DMS53 (cell line): ENCODE data around the gene TAOK1.
A peak's percentile ranks its signal among the peaks of the same experiment; 100 is the strongest.
"Not testable (repeated sequence)": the region's sequence is repeated elsewhere in the genome, so short reads cannot be mapped to it uniquely, and the experiment has no call there.

ENCODE experiments used
- DNase-seq: peaks from one replicate; lab custom pipeline; 2025; lab: John Stamatoyannopoulos, UW

TAOK1 gene

DNA sequence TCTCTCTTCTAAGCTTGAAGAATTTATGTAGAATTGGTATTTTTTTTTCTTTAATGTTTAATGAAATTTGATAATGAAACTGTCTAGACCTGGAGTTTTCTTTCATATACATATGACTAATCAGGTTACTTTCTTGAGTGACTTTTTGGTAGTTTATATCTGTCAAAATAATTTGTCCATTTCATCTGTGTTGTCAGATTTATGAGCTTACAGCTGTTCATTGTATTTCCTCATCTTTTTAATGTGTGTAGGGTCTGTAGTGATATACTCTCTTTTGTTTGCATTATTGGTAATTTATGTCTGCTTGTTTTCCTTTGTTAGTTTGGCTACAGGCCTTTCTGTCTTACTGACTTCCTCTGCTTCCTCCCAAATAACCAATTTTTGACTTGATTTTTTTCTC lies 55.7 kb downstream of the TAOK1 start:
- no peak for DNase-seq

DNA sequence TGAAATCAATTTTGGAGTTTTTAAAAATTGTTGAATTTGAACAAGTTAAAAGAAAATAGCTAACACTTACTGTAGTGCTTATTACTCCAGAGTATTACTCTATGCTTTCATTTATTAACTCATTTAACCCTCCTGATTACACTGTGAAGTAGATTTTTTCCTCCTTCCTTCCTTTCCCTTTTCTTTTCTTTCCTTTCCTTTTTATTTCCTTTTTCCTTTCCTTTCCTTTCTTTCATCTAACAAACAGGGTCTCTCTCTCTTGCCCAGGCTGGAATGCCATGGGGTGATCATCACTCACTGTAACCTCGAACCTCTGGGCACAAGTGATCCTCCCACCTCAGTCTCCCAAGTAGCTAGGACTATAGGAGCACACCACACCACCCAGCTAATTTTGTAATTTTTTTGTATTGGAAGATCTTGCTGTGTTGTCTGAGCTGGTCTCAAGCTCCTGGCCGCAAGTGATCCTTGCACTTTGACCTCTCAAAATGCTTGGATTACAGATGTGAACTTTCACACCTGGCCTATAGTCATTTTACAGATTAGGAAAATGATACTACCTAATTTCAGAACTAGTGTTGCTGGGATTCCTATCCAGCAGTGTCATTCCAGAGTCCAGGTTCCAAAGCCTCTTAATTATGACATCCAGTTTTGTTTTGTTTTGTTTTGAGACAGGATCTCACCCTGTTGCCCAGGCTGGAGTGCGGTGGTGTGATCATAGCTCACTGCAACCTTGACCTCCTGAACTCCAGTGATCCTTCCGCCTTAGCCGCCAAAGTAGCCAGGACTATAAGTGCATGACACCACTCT lies 59.9 kb downstream of the TAOK1 start:
- DNase-seq = no peak

DNA sequence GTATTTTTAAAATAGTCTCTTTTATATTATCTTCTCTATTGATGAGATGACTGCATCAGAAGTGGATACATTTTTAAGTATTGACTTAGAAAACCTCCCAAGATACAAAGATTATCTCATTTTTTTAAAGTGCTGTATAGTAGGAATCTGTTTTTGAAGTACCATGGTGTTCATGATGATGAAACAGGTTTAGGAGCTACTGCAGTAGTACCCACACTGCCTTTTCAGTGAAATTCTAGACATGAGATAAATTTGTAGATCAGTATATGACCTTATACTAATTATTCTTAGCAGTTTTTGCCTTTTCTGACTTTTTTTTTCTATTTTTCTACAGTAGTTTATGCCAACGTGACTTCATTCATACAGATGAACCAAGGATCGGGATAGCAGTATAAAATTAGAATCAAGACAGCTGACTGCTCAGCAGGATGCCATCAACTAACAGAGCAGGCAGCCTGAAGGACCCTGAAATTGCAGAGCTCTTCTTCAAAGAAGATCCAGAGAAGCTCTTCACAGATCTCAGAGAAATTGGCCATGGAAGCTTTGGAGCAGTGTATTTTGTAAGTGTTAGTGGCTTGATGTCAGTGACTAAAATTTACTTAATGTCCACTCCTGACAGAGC lies 61.1 kb downstream of the TAOK1 start:
- DNase-seq = no peak

DNA sequence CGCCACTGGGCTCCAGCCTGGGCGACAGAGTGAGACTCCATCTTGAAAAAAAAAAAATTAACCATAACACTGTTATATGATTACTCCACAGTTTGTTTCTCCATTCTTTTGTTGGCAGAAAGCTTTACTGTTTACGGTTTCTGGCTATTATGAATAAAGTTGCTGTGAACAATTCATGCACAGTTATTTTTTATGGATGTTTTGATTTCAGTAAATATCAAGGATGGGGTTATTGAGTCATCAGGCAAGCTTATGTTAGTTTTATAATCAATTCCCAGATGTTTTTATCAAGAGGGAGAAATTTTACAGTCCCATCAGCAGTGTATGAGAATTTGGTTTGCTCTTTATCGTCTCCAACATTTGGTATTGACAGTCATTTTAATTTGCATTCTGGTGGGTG lies 67.9 kb downstream of the TAOK1 start:
- no peak for DNase-seq

DNA sequence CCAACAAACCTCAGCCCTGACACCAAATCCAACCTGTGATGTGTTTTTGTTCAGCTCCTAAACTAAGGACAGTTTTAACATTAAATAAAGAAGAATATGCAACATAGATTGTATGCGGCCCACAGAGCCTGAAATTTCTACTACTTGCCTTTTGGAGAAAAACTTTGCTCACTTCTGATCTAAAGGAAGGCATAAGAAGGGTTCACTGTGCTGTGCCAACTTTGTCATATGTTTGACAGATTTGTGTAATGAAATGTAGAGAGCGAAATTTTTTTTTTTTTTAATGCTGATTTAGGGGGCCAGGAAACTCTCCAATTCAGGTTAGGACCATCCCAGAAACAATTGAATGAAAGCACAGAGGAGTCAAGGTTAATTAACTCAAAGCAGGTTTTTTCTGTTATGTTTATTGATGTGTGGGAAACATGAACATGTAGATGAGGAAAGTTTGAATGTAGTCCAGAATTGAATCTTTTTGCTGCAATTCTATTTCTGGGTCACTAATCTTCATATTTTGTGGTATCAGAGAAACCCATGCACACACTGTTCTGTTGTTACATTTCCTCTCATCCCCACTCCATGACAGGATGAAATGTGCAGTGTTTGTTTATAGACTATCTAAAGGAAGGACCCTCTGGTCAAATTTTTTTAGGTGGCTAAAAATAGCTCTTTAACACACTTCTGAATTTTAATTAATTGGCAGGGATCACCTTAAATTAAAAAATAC lies 71.5 kb downstream of the TAOK1 start:
- no peak for DNase-seq

DNA sequence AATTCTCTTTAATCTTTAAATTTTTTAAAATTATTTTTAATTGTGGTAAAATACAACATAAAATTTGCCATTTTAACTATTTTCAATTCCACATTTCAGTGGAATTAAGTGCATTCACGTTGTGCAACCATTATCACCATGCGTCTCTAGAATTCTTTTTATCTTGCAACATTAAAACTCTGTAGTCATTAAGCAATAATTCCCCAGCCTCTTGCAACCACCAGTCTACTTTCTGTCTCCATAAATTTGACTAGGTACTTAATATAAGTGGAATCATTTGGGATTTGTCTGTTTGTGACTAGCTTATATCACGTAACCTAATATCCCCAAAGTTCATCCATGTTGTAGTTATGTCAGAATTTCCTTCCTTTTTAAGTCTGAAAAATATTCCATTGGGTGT lies 79.1 kb downstream of the TAOK1 start:
- no peak for DNase-seq

DNA sequence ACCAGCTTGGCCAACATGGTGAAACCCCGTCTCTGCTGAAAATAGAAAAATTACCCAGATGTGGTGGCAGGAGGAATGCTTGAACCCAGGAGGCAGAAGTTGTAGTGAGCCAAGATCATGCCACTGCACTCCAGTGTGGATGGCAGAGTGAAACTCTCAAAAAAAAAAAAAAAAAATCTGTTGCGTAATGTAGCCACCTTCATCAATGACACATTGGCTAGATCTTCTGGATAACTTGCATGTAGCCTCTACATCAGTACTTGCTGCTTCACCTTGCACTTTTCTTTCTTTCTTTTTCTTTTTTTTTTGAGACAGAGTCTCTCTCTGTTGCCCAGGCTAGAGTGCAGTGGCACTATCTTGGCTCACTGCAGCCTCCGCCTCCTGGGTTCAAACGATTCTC lies 83.3 kb downstream of the TAOK1 start:
- not testable (repeated sequence) for DNase-seq

DNA sequence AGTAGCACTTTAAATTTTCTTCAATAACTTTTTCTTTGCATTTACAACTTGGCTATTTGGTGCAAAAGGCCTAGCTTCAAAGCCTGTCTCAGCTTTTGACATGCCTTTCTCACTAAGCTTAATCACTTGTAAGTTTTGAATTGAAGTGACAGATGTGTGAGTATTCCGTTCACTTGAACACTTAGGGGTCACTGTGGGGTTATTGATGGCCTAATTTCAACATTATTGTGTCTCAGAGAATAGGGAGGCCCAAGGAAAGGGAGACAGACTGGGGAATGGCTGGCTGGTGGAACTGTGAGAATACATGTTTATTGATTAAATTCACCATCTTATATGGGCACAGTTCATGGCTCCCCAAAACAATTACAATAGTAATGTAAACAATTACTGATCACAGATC lies 84.1 kb downstream of the TAOK1 start:
- DNase-seq = no peak

DNA sequence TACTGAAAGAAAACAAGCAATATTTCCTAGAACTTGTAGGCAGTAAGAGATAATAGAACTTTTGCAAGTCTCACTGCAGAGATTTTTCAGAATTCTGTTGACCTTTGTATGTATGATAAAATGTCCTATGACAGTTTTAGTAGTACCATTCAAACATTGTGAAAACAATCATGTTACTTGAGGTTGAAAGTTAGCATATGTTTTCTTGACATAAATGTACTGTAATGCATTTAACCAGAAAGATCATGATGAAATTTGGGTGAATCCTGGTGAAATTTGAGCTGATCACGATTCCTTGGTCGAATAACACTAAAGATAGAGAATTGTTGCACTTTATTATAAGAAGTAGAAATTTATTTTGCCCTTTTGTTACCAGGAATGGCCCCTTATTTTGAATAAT lies 85.7 kb downstream of the TAOK1 start:
- DNase-seq = no peak

DNA sequence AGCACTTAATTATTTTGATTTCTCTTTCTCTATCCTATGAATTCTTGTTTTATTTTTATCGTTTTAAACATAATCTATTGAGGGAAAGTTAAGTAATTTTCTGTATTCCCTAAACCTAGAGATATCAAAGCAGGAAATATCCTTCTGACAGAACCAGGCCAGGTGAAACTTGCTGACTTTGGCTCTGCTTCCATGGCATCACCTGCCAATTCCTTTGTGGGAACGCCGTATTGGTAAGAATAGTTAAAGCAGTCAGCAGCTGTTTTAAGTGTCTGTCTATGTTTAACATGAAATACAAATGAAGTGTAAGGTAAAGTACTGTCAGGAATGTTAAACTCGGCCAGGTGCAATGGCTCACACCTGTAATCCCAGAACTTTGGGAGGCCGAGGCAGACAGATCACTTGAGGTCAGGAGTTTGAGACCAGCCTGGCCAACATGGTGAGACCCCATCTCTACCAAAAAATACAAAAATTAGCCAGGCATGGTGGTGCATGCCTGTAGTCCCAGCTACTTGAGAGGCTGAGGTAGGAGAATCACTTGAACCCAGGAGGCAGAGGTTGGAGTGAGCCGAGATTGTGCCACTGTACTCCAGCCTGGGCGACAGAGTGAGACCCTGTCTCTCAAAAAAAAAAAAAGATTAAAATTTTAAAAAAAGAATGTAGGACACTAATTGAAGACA lies 90.2 kb downstream of the TAOK1 start:
- peak; percentile 4 for DNase-seq

DNA sequence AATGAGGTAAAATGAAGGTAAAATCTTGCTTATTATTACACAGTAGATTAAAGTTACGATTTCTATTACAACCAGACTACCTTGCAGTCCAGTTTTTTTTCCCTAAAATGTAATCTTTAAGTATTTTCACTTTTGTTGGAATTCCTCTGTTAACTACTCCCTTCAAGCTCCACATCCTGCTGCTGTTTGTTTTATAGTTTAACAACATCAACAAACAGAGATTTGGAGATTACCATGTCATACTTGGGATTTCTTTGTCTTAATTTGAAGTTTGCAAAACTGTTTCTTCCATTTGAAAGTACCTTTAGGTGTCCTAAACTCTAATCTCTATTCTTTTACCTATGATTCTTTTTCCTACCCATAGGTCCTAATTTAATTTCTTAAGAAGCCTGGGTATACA lies 93.3 kb downstream of the TAOK1 start:
- DNase-seq = no peak

DNA sequence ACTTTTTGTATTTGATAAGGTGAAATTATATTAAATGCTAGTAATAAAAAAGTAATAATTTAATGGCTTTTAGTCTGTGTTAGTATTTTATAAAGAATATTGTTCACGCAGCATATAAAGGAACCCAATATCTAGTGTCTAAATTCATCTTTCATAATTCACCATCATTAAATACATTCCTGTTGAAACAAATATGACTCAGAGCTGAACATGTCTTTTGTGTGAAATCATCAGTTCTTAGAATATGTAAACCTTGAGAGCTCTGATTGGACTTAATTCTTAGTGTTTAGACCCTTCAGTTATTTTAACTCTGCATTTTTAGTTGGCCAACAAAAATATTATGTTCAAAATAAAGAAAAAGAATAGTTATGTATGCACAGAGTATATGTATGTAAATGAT lies 104.8 kb downstream of the TAOK1 start:
- DNase-seq = no peak

DNA sequence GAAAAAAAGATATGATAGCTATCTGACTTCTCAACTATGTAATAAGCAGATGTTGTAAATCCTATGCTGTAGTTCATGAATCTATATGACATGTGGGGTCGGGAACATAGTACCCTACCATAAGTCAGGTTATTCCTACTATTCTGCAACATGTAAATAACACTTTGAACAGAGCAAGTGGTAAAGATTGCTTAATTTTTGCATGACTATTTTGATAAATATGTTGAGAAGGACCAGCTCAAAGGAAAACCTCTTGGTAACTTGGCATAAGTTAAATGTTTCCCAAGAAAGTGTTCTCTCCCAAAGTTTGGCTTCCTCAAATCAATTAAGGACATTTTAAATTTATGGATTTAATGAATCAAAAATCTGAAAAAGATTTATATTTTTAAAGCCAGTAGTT lies 114.5 kb downstream of the TAOK1 start:
- DNase-seq = no peak

DNA sequence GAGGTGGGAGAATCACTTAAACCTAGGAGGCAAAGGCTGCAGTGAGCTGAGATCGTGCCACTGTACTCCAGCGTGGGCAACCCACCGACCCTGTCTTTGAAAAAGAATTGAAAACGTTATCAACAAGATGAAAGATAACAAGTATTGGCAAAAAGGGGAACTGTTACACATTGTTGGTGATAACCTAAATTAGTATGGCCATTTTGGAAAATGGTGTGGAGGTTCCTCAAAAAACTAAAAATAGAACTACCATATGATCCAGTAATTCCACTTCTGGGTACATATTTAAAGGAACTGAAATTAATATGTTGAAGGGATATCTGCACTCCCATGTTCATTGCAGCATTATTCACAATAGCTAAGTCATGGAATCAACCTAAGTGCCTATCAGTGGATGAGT lies 115.7 kb downstream of the TAOK1 start:
- no peak for DNase-seq

DNA sequence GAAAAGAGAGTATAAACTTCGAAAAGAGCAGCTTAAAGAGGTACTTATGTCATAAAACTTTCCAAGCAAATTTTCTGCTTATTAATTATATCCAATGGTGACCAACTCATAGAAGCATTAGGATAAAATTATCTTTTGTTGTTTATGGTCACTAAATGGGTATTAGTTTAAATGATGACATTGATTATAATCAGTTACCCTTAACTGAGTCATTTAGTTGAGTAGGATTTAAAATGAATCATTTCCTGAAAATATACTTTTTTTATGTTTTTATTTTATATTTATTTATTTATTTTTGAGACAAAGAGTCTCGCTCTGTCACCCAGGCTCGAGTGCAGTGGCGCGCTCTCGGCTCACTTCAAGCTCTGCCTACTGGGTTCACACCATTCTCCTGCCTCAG lies 120.8 kb downstream of the TAOK1 start:
- DNase-seq = no peak

DNA sequence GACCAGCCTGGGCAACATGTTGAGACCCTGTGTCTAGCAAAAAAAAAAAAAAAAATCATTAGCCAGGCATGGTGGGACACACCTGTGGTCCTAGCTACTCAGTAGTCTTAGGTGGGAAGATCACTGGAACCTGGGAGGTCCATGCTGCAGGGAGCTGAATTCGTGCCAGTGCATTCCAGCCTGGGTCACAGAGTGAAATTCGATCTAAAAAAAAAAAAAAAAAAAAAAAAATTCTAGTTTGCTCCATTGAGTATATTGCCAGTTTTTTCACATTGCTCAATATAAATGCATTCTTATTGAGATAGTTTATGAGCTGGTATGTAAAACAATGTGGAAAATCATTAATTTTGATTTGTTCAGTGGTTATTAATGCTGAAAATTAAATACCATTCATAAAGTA lies 124.6 kb downstream of the TAOK1 start:
- DNase-seq = no peak

DNA sequence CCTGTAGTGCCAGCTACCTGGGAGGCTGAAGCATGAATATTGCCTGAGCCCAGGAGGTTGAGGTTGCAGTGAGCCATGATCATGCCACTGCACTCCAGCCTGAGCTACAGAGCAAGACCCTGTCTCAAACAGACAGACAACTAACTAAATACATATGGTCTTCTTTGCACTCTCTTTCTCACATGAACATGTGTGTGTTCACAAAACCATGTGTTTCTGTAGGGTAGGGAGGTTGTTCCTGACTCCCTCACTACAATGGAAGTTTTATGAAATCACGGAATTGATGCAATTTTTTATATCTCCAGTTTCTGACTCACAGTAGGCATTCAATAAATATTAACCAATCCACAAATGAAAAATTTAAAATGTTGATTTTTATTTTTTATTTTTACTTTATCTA lies 128.2 kb downstream of the TAOK1 start:
- no peak for DNase-seq

DNA sequence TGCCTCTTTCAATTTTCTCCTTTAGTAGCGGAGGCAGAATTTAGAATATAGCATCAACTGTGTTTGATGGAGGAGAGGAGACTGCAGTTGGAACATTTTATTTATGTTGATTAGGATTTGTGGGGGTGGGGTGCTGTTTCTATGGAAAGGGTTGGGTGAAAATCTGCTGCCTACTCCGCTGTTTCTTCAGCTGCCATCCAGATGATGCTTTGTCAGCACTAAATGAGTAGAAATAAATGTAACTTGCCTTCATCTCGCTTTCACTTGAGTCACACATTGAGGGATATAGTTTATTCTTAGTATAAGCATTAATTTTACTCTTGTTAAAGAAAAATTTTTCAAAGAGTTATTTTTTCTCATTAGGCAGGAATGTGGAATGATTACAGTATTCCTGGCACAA lies 134.5 kb downstream of the TAOK1 start:
- no peak for DNase-seq

DNA sequence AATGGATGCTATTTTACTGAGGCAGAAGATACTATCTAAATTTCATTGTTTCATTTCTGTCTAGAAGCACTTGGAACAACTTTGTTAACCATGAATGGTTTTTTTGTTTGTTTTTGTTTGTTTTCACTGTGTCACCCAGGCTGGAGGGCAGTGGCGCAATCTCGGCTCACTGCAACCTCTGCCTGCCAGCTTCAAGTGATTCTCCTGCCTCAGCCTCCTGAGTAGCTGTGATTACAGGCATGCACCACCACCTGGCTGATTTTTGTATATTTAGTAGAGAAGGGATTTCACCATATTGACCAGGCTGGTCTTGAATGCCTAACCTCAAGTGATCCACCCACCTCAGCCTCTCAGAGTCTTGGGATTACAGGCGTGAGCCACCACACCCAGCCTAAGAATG lies 136.2 kb downstream of the TAOK1 start:
- DNase-seq = peak; percentile 2

DNA sequence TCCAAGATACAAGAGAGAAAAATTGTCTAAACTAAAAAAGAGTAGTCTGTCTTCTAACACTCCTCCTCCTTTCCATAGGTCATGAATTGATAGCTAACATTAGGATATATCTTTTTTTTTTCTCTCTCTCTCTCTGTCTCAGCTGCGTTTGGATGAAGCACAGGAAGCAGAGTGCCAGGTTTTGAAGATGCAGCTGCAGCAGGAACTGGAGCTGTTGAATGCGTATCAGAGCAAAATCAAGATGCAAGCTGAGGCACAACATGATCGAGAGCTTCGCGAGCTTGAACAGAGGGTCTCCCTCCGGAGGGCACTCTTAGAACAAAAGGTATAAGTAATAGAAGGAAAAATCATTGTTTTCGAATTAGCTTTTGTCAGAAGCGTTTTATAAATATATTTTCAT lies 143.8 kb downstream of the TAOK1 start:
- no peak for DNase-seq

DNA sequence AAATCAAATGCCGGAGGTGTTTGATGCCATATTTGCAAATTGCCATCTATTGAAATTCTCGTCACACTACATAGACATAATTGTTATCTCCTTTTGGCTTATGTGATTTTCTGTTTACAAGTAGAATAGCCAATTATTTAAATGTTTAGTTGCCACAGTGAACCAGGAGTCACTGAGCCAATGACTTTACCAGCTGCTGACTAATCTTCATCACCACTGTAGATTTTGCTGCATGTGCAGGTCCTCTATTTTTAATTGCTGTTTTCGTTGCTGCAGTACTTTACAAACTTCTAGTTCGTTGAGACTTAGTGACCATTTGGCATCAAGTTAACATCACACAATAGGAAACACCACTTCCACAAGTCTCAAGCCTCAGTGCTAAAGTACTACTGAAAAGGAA lies 153.9 kb downstream of the TAOK1 start:
- DNase-seq = no peak

DNA sequence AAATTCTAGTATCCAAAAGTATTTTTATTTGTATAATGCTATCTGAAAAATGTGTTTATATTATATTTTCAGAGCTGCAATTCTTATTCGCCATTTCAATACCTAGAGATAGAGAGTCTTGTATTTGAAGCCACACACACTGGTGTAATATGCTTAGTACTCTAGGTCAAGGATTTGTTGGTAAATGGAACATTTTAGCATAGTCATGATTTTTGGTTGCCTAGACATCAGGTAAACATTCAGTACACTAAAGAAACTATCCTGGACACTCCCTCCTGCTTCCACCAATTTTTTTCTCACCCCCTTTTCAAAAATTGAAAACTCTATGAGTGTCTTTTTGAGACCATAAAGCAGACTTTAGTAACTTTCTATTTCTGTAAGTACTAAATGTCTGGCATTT lies 155.9 kb downstream of the TAOK1 start:
- DNase-seq = peak; percentile 26

DNA sequence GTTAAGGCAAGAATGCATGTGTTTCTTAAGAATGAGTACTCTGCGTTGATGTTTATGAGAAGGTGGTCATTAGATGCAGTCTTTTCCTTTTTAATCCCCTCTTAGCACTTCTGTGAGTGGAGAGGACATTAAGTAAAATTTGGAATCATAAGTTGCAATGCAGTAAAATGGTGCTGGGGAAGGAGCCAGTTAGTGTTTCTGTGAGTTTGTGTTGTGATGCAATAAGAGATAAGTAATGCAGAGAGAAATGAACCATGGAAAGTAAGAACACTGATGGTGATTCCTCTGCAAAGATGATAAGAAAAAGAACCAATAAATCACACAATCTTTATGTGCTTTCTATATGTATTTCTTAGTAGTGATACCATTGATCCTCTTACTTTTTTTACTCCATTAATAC lies 156.7 kb downstream of the TAOK1 start:
- no peak for DNase-seq
